HepG2 (cell line): ENCODE data around the gene FASTK. TPM values are rescaled to one million over a fixed set of nuclear protein-coding genes. Genes with fewer than 3 reads are reported as not detected.

Experiments
- ATAC-seq: fragments of 200-7000 bp; cut with Tn5 transposase; 3 replicates; pipeline ENCODE4 v1.9.1; 2020; ENCODE audit warnings: mild to moderate bottlenecking, moderate library complexity
- Bru-seq: library from RNA; stranded (reverse); fragments of 400-500 nt; gene quantifications from one replicate; lab custom pipeline; 2021; lab: Mats Ljungman, UMichigan
- BruChase-seq, 2 experiments: library from RNA; stranded (reverse); fragments of 400-500 nt; gene quantifications; one replicate each; lab custom pipeline; 2021; lab: Mats Ljungman, UMichigan
- BruUV-seq: library from RNA; stranded (reverse); fragments of 400-500 nt; replicated peaks from 2 replicates; lab custom pipeline; 2021; lab: Mats Ljungman, UMichigan
- CTCF ChIA-PET: fragments of 300-600 bp; formaldehyde crosslinking; extraction: SDS; loops from one replicate; lab custom pipeline; 2021; ENCODE audit warnings: low total read pairs, inconsistent platforms, low intra/inter-chr PET ratio; lab: Yijun Ruan, JAX
- POLR2A ChIA-PET: fragments of 350-600 bp; sonication (Branson Sonifier 250); formaldehyde crosslinking; loops from one replicate; lab custom pipeline; 2020; ENCODE audit warnings: antibody characterized with exemption, inconsistent platforms; lab: Yijun Ruan, JAX
- DNase-seq: peaks from one replicate; pipeline ENCODE4 v3.0.0-alpha.2; 2015; ENCODE audit warnings: low spot score
- FAIRE-seq: peaks from 3 replicates; lab custom pipeline; 2011; peaks lifted over from hg19 to GRCh38; lab: Jason Lieb, UNC
- H2AFZ ChIP-seq: one replicate; pipeline ENCODE4 v1.6.1; 2011; ENCODE audit warnings: low read length, inconsistent platforms
- H3K27ac ChIP-seq: fragments of 300-600 bp; 3 replicates; pipeline ENCODE4 v1.8.0; 2011; ENCODE audit warnings: mixed run types, mild to moderate bottlenecking, mixed read lengths, low read length, inconsistent platforms; ENCODE audit not compliant: insufficient read depth; ENCODE audit errors: extremely low read length
- H3K27me3 ChIP-seq, 2 experiments: fragments of 200-600 bp in 1 of 2; 2 replicates in 1 of 2; 3 replicates in 1 of 2; pipeline versions ENCODE4 v1.6.0 to v1.8.0; 2011; ENCODE audit warnings: low read length in 2 of 2, mild to moderate bottlenecking in 2 of 2, moderate library complexity in 2 of 2, inconsistent platforms in 1 of 2; ENCODE audit not compliant: insufficient read depth in 2 of 2, control insufficient read depth in 1 of 2
- H3K36me3 ChIP-seq, 2 experiments: fragments of 200-600 bp in 1 of 2; replicated peaks in 1 of 2; 2 replicates in 1 of 2; 3 replicates in 1 of 2; pipeline versions ENCODE4 v1.5.1 to v1.8.0; 2011; ENCODE audit warnings: low read length in 2 of 2, inconsistent platforms in 1 of 2; ENCODE audit not compliant: insufficient read depth in 2 of 2, control insufficient read depth in 1 of 2
- H3K4me1 ChIP-seq: 2 replicates; pipeline ENCODE4 v1.5.1; 2012; ENCODE audit warnings: low read length, inconsistent platforms; ENCODE audit not compliant: insufficient read depth
- H3K4me2 ChIP-seq: 2 replicates; pipeline ENCODE4 v1.6.0; 2011; ENCODE audit warnings: low read depth, low read length, inconsistent platforms
- H3K4me3 ChIP-seq, 3 experiments: fragments of 200-600 bp in 1 of 3; sonication (generic), shearing (Covaris generic) in 1 of 3; replicated peaks in 1 of 3; 2 replicates each; pipeline ENCODE4 v1.5.1; 2011 to 2016; ENCODE audit warnings: low read length in 3 of 3, inconsistent platforms in 2 of 3, low read depth in 2 of 3, mild to moderate bottlenecking in 2 of 3, control low read depth in 1 of 3, mixed read lengths in 1 of 3; ENCODE audit not compliant: insufficient read depth in 1 of 3
- H3K79me2 ChIP-seq: one replicate; pipeline ENCODE4 v1.6.1; 2011; ENCODE audit warnings: low read length, inconsistent platforms; ENCODE audit not compliant: insufficient read depth
- H3K9ac ChIP-seq: 2 replicates; pipeline ENCODE4 v1.6.0; 2011; ENCODE audit warnings: mild to moderate bottlenecking, low read depth, low read length, inconsistent platforms; ENCODE audit not compliant: insufficient read depth
- H3K9me3 ChIP-seq: 2 replicates; pipeline ENCODE4 v1.5.1; 2012; ENCODE audit warnings: mild to moderate bottlenecking, low read length
- H4K20me1 ChIP-seq: 2 replicates; pipeline ENCODE4 v1.6.0; 2011; ENCODE audit warnings: inconsistent platforms, mild to moderate bottlenecking, low read length, moderate library complexity; ENCODE audit not compliant: insufficient read depth
- HMGXB4 ChIP-seq, 2 experiments: sonication (generic) in 1 of 2; formaldehyde crosslinking in 1 of 2; IDR thresholded peaks; 2 replicates each; pipeline versions ENCODE4 v1.4.0 to v1.6.1; 2018 to 2020; ENCODE audit warnings: missing genetic modification reagents in 2 of 2, borderline replicate concordance in 1 of 2, low read depth in 1 of 2, mild to moderate bottlenecking in 1 of 2, missing biosample characterization in 1 of 2
- MEIS1 ChIP-seq: sonication (generic); formaldehyde crosslinking; IDR thresholded peaks from 2 replicates; pipeline ENCODE4 v1.9.0; 2021; ENCODE audit warnings: mild to moderate bottlenecking, missing genetic modification reagents, moderate library complexity, borderline replicate concordance
- NFKB2 ChIP-seq: sonication (generic); formaldehyde crosslinking; IDR thresholded peaks from 2 replicates; pipeline ENCODE4 v1.4.0; 2020; ENCODE audit warnings: missing genetic modification reagents, borderline replicate concordance
- RARG ChIP-seq: sonication (generic); formaldehyde crosslinking; IDR thresholded peaks from 2 replicates; pipeline ENCODE4 v1.4.0; 2020; ENCODE audit warnings: low read depth, mild to moderate bottlenecking, missing genetic modification reagents
- SIX4 ChIP-seq: sonication (generic); formaldehyde crosslinking; IDR thresholded peaks from 2 replicates; pipeline ENCODE4 v1.4.0; 2020; ENCODE audit warnings: missing genetic modification reagents
- SNAPC2 ChIP-seq: sonication (generic); formaldehyde crosslinking; IDR thresholded peaks from 2 replicates; pipeline ENCODE4 v1.8.1; 2022; ENCODE audit warnings: mild to moderate bottlenecking, missing genetic modification reagents
- ZBTB3 ChIP-seq: sonication (generic); formaldehyde crosslinking; IDR thresholded peaks from 2 replicates; pipeline ENCODE4 v1.4.0; 2020; ENCODE audit warnings: low read depth, mild to moderate bottlenecking, moderate library complexity, missing genetic modification reagents, borderline replicate concordance
- ZNF704 ChIP-seq: sonication (generic); formaldehyde crosslinking; IDR thresholded peaks from 2 replicates; pipeline ENCODE4 v1.8.1; 2023; ENCODE audit warnings: mild to moderate bottlenecking, inconsistent platforms, moderate library complexity, missing genetic modification reagents, borderline replicate concordance
- ZNF709 ChIP-seq: sonication (generic); formaldehyde crosslinking; IDR thresholded peaks from 2 replicates; pipeline ENCODE4 v1.5.0; 2020; ENCODE audit warnings: mild to moderate bottlenecking, missing genetic modification reagents
- WGBS: methylation state at CpG from one replicate; pipeline ENCODE4 v1.1.6; 2017; ENCODE audit warnings: low lambda C conversion rate; 5-methylcytosine and 5-hydroxymethylcytosine counted together
- in situ Hi-C: cut with HindIII; loops from 2 replicates; pipeline ENCODE4 v1.10.0; 2017; ENCODE audit warnings: low pct_unique_long_range_greater_than_20kb; ENCODE audit not compliant: extremely low pct_ligation_motif_present
- intact Hi-C: fragments of 100-400 bp; cut with micrococcal nuclease; formaldehyde crosslinking; loops from one replicate; pipeline ENCODE4 v1.10.0; 2022; ENCODE audit not compliant: unreplicated experiment
- long read RNA-seq, 2 experiments: library from RNA in 1 of 2; library from polyadenylated mRNA in 1 of 2; stranded (forward) in 1 of 2; unstranded in 1 of 2; transcript quantifications; one replicate each; pipeline ENCODE4 v2.0.0, GENCODE V29; 2019 to 2022
- polyA minus RNA-seq, 3 experiments: library from RNA; depleted of rRNA, polyadenylated mRNA; stranded (reverse); fragments of >200 nt; gene quantifications; 2 replicates each; pipeline ENCODE4 v1.2.3, GENCODE V29; 2011; ENCODE audit warnings: low replicate concordance in 1 of 3
- polyA plus RNA-seq, 8 experiments: library from polyadenylated mRNA; depleted of rRNA in 3 of 8; stranded (reverse) in 7 of 8; unstranded in 1 of 8; fragments of >200 nt; fragmentation: Illumina TruSeq in 4 of 8; extraction: Trizol in 4 of 8; gene quantifications; 2 replicates each; pipeline versions ENCODE4 v1.2.1 to v1.2.3, GENCODE V29; 2011 to 2016; ENCODE audit warnings: low read depth in 4 of 8, missing spikeins in 1 of 8, mixed read lengths in 1 of 8; ENCODE audit not compliant: insufficient read depth in 1 of 8
- total RNA-seq, 5 experiments: library from RNA; depleted of rRNA; stranded (reverse); fragments of >200 nt; fragmentation: Illumina TruSeq; extraction: Trizol; gene quantifications; 2 replicates each; pipeline ENCODE4 v1.2.3, GENCODE V29; 2016; ENCODE audit warnings: low read depth in 1 of 5
- TF ChIP-seq, protein P1 (sequence below): sonication (generic); formaldehyde crosslinking; IDR thresholded peaks from 2 replicates; pipeline ENCODE4 v1.8.0; 2022; ENCODE audit warnings: low read depth, missing genetic modification reagents

The FASTK gene
- total RNA-seq (2016; rRNA removed; fragmentation: Illumina TruSeq; extraction: Trizol) (33.0 and 52.9 TPM in 2 replicates), polyA plus RNA-seq (2011; rRNA removed) (55.7 and 69.5 TPM in 2 replicates), polyA minus RNA-seq (2011; rRNA and poly(A)+ RNA removed; ENCODE audit: low replicate concordance) (72.5 and 75.7 TPM in 2 replicates), Bru-seq, nascent RNA (percentile 80 among the genes with signal in this experiment), BruChase-seq, experiment 1, labeled RNA remaining after a 6-hour chase (percentile 90 among the genes with signal in this experiment), BruChase-seq, experiment 2, labeled RNA remaining after a 2-hour chase (percentile 83 among the genes with signal in this experiment)
- 29.1 and 30.5 TPM in 2 replicates for total RNA-seq (2016; cell fraction: cytosol; rRNA removed; fragmentation: Illumina TruSeq; extraction: Trizol; ENCODE audit: low read depth)
- total RNA-seq (2016; cell fraction: insoluble cytoplasmic fraction; rRNA removed; fragmentation: Illumina TruSeq; extraction: Trizol): 32.4 and 60.3 TPM in 2 replicates
- total RNA-seq (2016; cell fraction: membrane; rRNA removed; fragmentation: Illumina TruSeq; extraction: Trizol): 41.0 and 43.4 TPM in 2 replicates
- total RNA-seq (2016; cell fraction: nucleus; rRNA removed; fragmentation: Illumina TruSeq; extraction: Trizol): 51.3 and 66.2 TPM in 2 replicates
- polyA plus RNA-seq (2011; cell fraction: cytosol; rRNA removed): 26.4 and 50.0 TPM in 2 replicates
- 502 and 643 TPM in 2 replicates for polyA plus RNA-seq (2011; cell fraction: nucleus; rRNA removed)
- polyA plus RNA-seq (2012): 25.5 and 34.3 TPM in 2 replicates
- polyA plus RNA-seq (2016; cell fraction: cytosol; fragmentation: Illumina TruSeq; extraction: Trizol; ENCODE audit: low read depth): 23.6 and 24.6 TPM in 2 replicates
- polyA plus RNA-seq (2016; cell fraction: insoluble cytoplasmic fraction; fragmentation: Illumina TruSeq; extraction: Trizol; ENCODE audit: low read depth): 29.6 and 34.7 TPM in 2 replicates
- polyA plus RNA-seq (2016; cell fraction: membrane; fragmentation: Illumina TruSeq; extraction: Trizol; ENCODE audit: low read depth): 31.2 and 34.1 TPM in 2 replicates
- polyA plus RNA-seq (2016; cell fraction: nucleus; fragmentation: Illumina TruSeq; extraction: Trizol; ENCODE audit: insufficient read depth, low read depth): 122 and 126 TPM in 2 replicates
- polyA minus RNA-seq (2011; cell fraction: cytosol; rRNA and poly(A)+ RNA removed): 14.0 and 16.2 TPM in 2 replicates
- polyA minus RNA-seq (2011; cell fraction: nucleus; rRNA and poly(A)+ RNA removed): 80.8 and 95.9 TPM in 2 replicates
- long read RNA-seq, experiment 1, transcript FASTK-212 (10 exons, 1,764 nt): minor isoform, 5 of 76 reads
- long read RNA-seq, experiment 1, transcript FASTK-201 (10 exons, 1,827 nt): major isoform, 44 of 76 reads
- long read RNA-seq, experiment 1, partial matches to known transcripts: 2 of 76 reads
- long read RNA-seq, experiment 1, other reads (novel, unspliced or antisense): 22 of 76 reads
- long read RNA-seq, experiment 2, transcript FASTK-201 (10 exons, 1,827 nt): major isoform, 50 of 88 reads
- long read RNA-seq, experiment 2, transcript FASTK-212 (10 exons, 1,764 nt): minor isoform, 6 of 88 reads
- long read RNA-seq, experiment 2, partial matches to known transcripts: 16 of 88 reads
- long read RNA-seq, experiment 2, other reads (novel, unspliced or antisense): 14 of 88 reads

GRCh38 chr7:151080522-151081169, at the start of gene FASTK:
FASTK (minus strand) TSS chr7:151080809; CDS start chr7:151080766, 43 bp downstream.
- peaks cover 33% of the 10 kb centered on the region for H3K79me2 ChIP-seq
- H2AFZ ChIP-seq: no peak within 1 kb of the TSS
- intact Hi-C loops (loop anchor here (1.0 to 10.0 kb wide), 2 partner anchors 18 to 164 kb away; partner anchors contain the start of gene SMARCD3), in situ Hi-C loops (no loop called here)
- DNase-seq (peak; percentile 77), FAIRE-seq (peak; percentile 39), ATAC-seq (peak; percentile 72)
- H3K4me3 ChIP-seq: peak within 1 kb of the TSS; percentile 85 to 96 (median 88)
- ChIA-PET CTCF (interaction anchor here (1.1 kb wide), 1 partner anchor 53 kb away, joined by 3 read pairs; no protein-coding TSS in a partner anchor), POLR2A (interaction anchor here (1.0 to 3.8 kb wide), 10 partner anchors 8 to 152 kb away, joined by 3 to 144 read pairs (median 6); partner anchors contain the start of genes ABCB8, ABCF2, CHPF2 and SLC4A2)
- BruUV-seq: TSS peak; percentile 65
- WGBS: 0% methylated on average over 2 of the region's 66 CpGs
- H3K9ac ChIP-seq: peak within 1 kb of the TSS; percentile 100
- no peaks in the 10 kb centered on the region; a peak in 1 of 5 replicates for H3K27me3 ChIP-seq
- H3K27ac ChIP-seq: peak within 1 kb of the TSS; percentile 85
- peaks cover 45% of the 10 kb centered on the region for H3K4me1 ChIP-seq
- no peaks in the 10 kb centered on the region for H3K9me3 ChIP-seq
- H3K4me2 ChIP-seq: peak within 1 kb of the TSS; percentile 99
- no peaks in the 10 kb centered on the region for H4K20me1 ChIP-seq
- peaks cover 4 to 6% of the 10 kb centered on the region in 2 experiments; a peak in 3 of 5 replicates for H3K36me3 ChIP-seq
- TF ChIP-seq NFKB2 (CRISPR knock-in tag) (peak; percentile 14; the same call in 1 of the 2 replicates), ZNF704 (CRISPR knock-in tag) (0 out of 2 replicates have a peak, but pooled peaks have one; percentile 41), MEIS1 (CRISPR knock-in tag) (peak; percentile 49), SNAPC2 (CRISPR knock-in tag) (peak; percentile 37; the same call in 1 of the 2 replicates), SIX4 (CRISPR knock-in tag) (no peak; the same call in 1 of the 2 replicates), HMGXB4 (CRISPR knock-in tag; IDR thresholded peaks at IDR 0.05; ENCODE audit: borderline replicate concordance in 1 of 2, low read depth in 1 of 2) (peak; percentile 67 to 69), RARG (CRISPR knock-in tag) (no peak; the same call in 1 of the 2 replicates), ZBTB3 (CRISPR knock-in tag) (0 out of 2 replicates have a peak, but pooled peaks have one; percentile 55), ZNF709 (CRISPR knock-in tag) (peak; percentile 93)
- TF ChIP-seq, protein P1, sequence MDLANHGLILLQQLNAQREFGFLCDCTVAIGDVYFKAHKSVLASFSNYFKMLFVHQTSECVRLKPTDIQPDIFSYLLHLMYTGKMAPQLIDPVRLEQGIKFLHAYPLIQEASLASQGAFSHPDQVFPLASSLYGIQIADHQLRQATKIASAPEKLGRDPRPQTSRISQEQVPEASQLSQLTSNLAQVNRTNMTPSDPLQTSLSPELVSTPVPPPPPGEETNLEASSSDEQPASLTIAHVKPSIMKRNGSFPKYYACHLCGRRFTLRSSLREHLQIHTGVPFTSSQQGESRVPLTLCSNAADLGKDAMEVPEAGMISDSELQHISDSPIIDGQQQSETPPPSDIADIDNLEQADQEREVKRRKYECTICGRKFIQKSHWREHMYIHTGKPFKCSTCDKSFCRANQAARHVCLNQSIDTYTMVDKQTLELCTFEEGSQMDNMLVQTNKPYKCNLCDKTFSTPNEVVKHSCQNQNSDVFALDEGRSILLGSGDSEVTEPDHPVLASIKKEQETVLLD (CRISPR knock-in tag): peak; percentile 15
